Mesendoderm (in vitro differentiated cells): Measurements from ENCODE around the gene ZNF236.

ENCODE experiments used
- DNase-seq: peaks from one replicate; pipeline ENCODE4 v3.0.0; 2013
- H2AK5ac ChIP-seq: 2 replicates; pipeline ENCODE4 v1.6.1; 2013; ENCODE audit warnings: low read length, inconsistent platforms
- H2BK120ac ChIP-seq: 2 replicates; pipeline ENCODE4 v1.6.1; 2013; ENCODE audit warnings: low read depth, mild to moderate bottlenecking, low read length, moderate library complexity, mixed read lengths
- H2BK15ac ChIP-seq: replicated peaks from 2 replicates; pipeline ENCODE4 v1.6.1; 2013; ENCODE audit warnings: low read depth, mild to moderate bottlenecking, moderate library complexity
- H2BK5ac ChIP-seq: 2 replicates; pipeline ENCODE4 v1.6.1; 2013; ENCODE audit warnings: low read length, inconsistent platforms
- H3K18ac ChIP-seq: 2 replicates; pipeline ENCODE4 v1.6.1; 2013; ENCODE audit warnings: mild to moderate bottlenecking, low read length, mixed read lengths
- H3K23ac ChIP-seq: one replicate; pipeline ENCODE4 v1.6.1; 2013; ENCODE audit warnings: low read length
- H3K27ac ChIP-seq: 2 replicates; pipeline ENCODE4 v1.5.1; 2013; ENCODE audit warnings: low read depth, mild to moderate bottlenecking, inconsistent platforms, low read length, moderate library complexity
- H3K27me3 ChIP-seq: 2 replicates; pipeline ENCODE4 v1.6.1; 2013; ENCODE audit warnings: low read length, control low read depth, mild to moderate bottlenecking, inconsistent platforms; ENCODE audit not compliant: insufficient read depth, poor library complexity
- H3K36me3 ChIP-seq: 2 replicates; pipeline ENCODE4 v1.6.1; 2013; ENCODE audit warnings: low read length, inconsistent platforms; ENCODE audit not compliant: control insufficient read depth, insufficient read depth
- H3K4ac ChIP-seq: one replicate; pipeline ENCODE4 v1.6.1; 2013; ENCODE audit warnings: low read depth, mild to moderate bottlenecking, low read length, moderate library complexity
- H3K4me1 ChIP-seq: 2 replicates; pipeline ENCODE4 v1.6.1; 2013; ENCODE audit warnings: low read depth, low read length, inconsistent platforms; ENCODE audit not compliant: control insufficient read depth
- H3K4me2 ChIP-seq: 2 replicates; pipeline ENCODE4 v1.6.1; 2013; ENCODE audit warnings: low read length
- H3K4me3 ChIP-seq: 2 replicates; pipeline ENCODE4 v1.5.1; 2013; ENCODE audit warnings: mild to moderate bottlenecking, low read length
- H3K56ac ChIP-seq: one replicate; pipeline ENCODE4 v1.6.1; 2013; ENCODE audit warnings: low read length
- H3K79me1 ChIP-seq: 2 replicates; pipeline ENCODE4 v1.6.1; 2013; ENCODE audit warnings: low read length, inconsistent platforms
- H3K79me2 ChIP-seq: 2 replicates; pipeline ENCODE4 v1.6.1; 2013; ENCODE audit warnings: mild to moderate bottlenecking, low read length; ENCODE audit not compliant: control insufficient read depth, insufficient read depth
- H3K9ac ChIP-seq: 2 replicates; pipeline ENCODE4 v1.6.1; 2013; ENCODE audit warnings: low read length, inconsistent platforms
- H4K5ac ChIP-seq: one replicate; pipeline ENCODE4 v1.6.1; 2013; ENCODE audit warnings: low read length
- H4K8ac ChIP-seq: one replicate; pipeline ENCODE4 v1.6.1; 2013; ENCODE audit warnings: low read depth, mild to moderate bottlenecking, control low read depth, low read length, moderate library complexity
- WGBS: extraction: QIAGEN DNeasy Blood & Tissue Kit; methylation state at CpG from one replicate; pipeline ENCODE4 v1.1.7; 2013; ENCODE audit warnings: low lambda C conversion rate, missing lambda C conversion rate; ENCODE audit not compliant: insufficient coverage; ENCODE audit errors: extremely low coverage; 5-methylcytosine and 5-hydroxymethylcytosine counted together

The ZNF236 gene

GRCh38 chr18:76788571-76789317, 33.6 kb upstream of the ZNF236 start:
- Histone ChIP-seq H3K4ac (no peak overlapping the region), H3K56ac (no peak overlapping the region), H3K23ac (no peak overlapping the region), H3K36me3 (no peaks in the 10 kb centered on the region), H3K27ac (no peak overlapping the region), H3K9ac (no peak overlapping the region), H4K5ac (no peak overlapping the region), H3K79me1 (no peaks in the 10 kb centered on the region), H2BK5ac (no peak overlapping the region), H3K4me3 (no peak overlapping the region), H3K27me3 (no peaks in the 10 kb centered on the region), H2BK15ac (no peak overlapping the region), H3K4me1 (no peaks in the 10 kb centered on the region), H3K79me2 (no peaks in the 10 kb centered on the region), H3K18ac (no peak overlapping the region), H3K4me2 (no peak overlapping the region), H4K8ac (no peak overlapping the region), H2BK120ac (no peak overlapping the region), H2AK5ac (no peak overlapping the region)
- DNase-seq: no peak
- no CpG with 5 or more reads among the region's 36 CpGs for WGBS

GRCh38 chr18:76791106-76791505, 31.3 kb upstream of the ZNF236 start:
- H3K4ac ChIP-seq: no peak overlapping the region
- H3K18ac ChIP-seq: no peak overlapping the region
- no peak overlapping the region for H2BK120ac ChIP-seq
- no peak overlapping the region for H3K23ac ChIP-seq
- no peak overlapping the region for H3K56ac ChIP-seq
- H3K36me3 ChIP-seq: no peaks in the 10 kb centered on the region
- DNase-seq: no peak
- WGBS: no CpG with 5 or more reads among the region's 12 CpGs
- H2AK5ac ChIP-seq: no peak overlapping the region
- H3K4me3 ChIP-seq: no peak overlapping the region
- H3K27ac ChIP-seq: no peak overlapping the region
- H3K4me2 ChIP-seq: no peak overlapping the region
- no peaks in the 10 kb centered on the region for H3K79me1 ChIP-seq
- H4K8ac ChIP-seq: no peak overlapping the region
- no peaks in the 10 kb centered on the region for H3K79me2 ChIP-seq
- H3K4me1 ChIP-seq: no peaks in the 10 kb centered on the region
- H3K27me3 ChIP-seq: no peaks in the 10 kb centered on the region
- no peak overlapping the region for H2BK15ac ChIP-seq
- no peak overlapping the region for H3K9ac ChIP-seq
- no peak overlapping the region for H4K5ac ChIP-seq
- H2BK5ac ChIP-seq: no peak overlapping the region

GRCh38 chr18:76791642-76792041, 30.7 kb upstream of the ZNF236 start:
- H3K27me3 ChIP-seq: no peaks in the 10 kb centered on the region
- H3K4me3 ChIP-seq: no peak overlapping the region
- H2BK120ac ChIP-seq: no peak overlapping the region
- H3K36me3 ChIP-seq: no peaks in the 10 kb centered on the region
- no CpG with 5 or more reads among the region's 5 CpGs for whole genome bisulfite sequencing
- no peak overlapping the region for H3K27ac ChIP-seq
- no peak overlapping the region for H3K56ac ChIP-seq
- H3K79me1 ChIP-seq: no peaks in the 10 kb centered on the region
- no peak overlapping the region for H2AK5ac ChIP-seq
- H3K4me1 ChIP-seq: no peaks in the 10 kb centered on the region
- DNase-seq: no peak
- H3K18ac ChIP-seq: no peak overlapping the region
- no peak overlapping the region for H3K4me2 ChIP-seq
- no peak overlapping the region for H3K4ac ChIP-seq
- H2BK5ac ChIP-seq: no peak overlapping the region
- H4K5ac ChIP-seq: no peak overlapping the region
- no peak overlapping the region for H4K8ac ChIP-seq
- no peak overlapping the region for H3K9ac ChIP-seq
- no peaks in the 10 kb centered on the region for H3K79me2 ChIP-seq
- H2BK15ac ChIP-seq: no peak overlapping the region
- H3K23ac ChIP-seq: no peak overlapping the region

- Histone ChIP-seq H3K9ac (no peak overlapping the region), H4K8ac (no peak overlapping the region), H3K4me1 (no peaks in the 10 kb centered on the region), H2BK15ac (no peak overlapping the region), H3K4me3 (no peak overlapping the region), H3K18ac (no peak overlapping the region), H3K23ac (no peak overlapping the region), H3K4me2 (no peak overlapping the region), H3K27me3 (no peaks in the 10 kb centered on the region), H2AK5ac (no peak overlapping the region), H3K4ac (no peak overlapping the region), H3K79me1 (no peaks in the 10 kb centered on the region), H3K27ac (no peak overlapping the region), H3K56ac (no peak overlapping the region), H3K36me3 (no peaks in the 10 kb centered on the region), H2BK5ac (no peak overlapping the region), H4K5ac (no peak overlapping the region), H3K79me2 (no peaks in the 10 kb centered on the region), H2BK120ac (no peak overlapping the region)
- WGBS: no CpG with 5 or more reads among the region's 4 CpGs
- no peak for DNase-seq
Observed at GRCh38 chr18:76794326-76794725, 28.0 kb upstream of the ZNF236 start.

GRCh38 chr18:76801567-76802505, 20.5 kb upstream of the ZNF236 start:
- no peaks in the 10 kb centered on the region for H3K79me2 ChIP-seq
- peak overlapping the region; percentile 84 for H3K4me2 ChIP-seq
- DNase-seq: peak; percentile 74
- H2BK5ac ChIP-seq: no peak overlapping the region
- peak overlapping the region; percentile 88 for H3K56ac ChIP-seq
- H4K5ac ChIP-seq: no peak overlapping the region
- peak overlapping the region; percentile 64 for H3K9ac ChIP-seq
- peak overlapping the region; percentile 82 for H4K8ac ChIP-seq
- H3K18ac ChIP-seq: no peak overlapping the region
- peak overlapping the region; percentile 30 for H3K4me3 ChIP-seq
- H2BK15ac ChIP-seq: no peak overlapping the region
- H3K4me1 ChIP-seq: no peaks in the 10 kb centered on the region
- H3K4ac ChIP-seq: no peak overlapping the region
- no peak overlapping the region for H3K27ac ChIP-seq
- no peaks in the 10 kb centered on the region for H3K79me1 ChIP-seq
- no peak overlapping the region for H2AK5ac ChIP-seq
- no peaks in the 10 kb centered on the region for H3K36me3 ChIP-seq
- no CpG with 5 or more reads among the region's 61 CpGs for WGBS
- H3K27me3 ChIP-seq: no peaks in the 10 kb centered on the region
- H3K23ac ChIP-seq: no peak overlapping the region
- no peak overlapping the region for H2BK120ac ChIP-seq
